GM10248 (cell line): ENCODE measurements around the gene GPR17.

Experiments
- CTCF ChIA-PET: fragments of 300-600 bp; sonication (Branson Sonifier 250); formaldehyde crosslinking; extraction: SDS; loops from one replicate; lab custom pipeline; 2021; ENCODE audit warnings: antibody characterized with exemption; lab: Yijun Ruan, JAX
- POLR2A ChIA-PET: fragments of 350-650 bp; sonication (Branson Sonifier 250); formaldehyde crosslinking; extraction: SDS; loops from one replicate; lab custom pipeline; 2020; ENCODE audit warnings: antibody characterized with exemption; lab: Yijun Ruan, JAX
- DNase-seq: peaks from one replicate; pipeline ENCODE4 v3.0.0; 2012; ENCODE audit errors: extremely low spot score
- CTCF ChIP-seq: IDR thresholded peaks from 2 replicates; pipeline ENCODE4 v1.5.1; 2012; ENCODE audit warnings: mild to moderate bottlenecking, low read depth; ENCODE audit errors: extremely low read depth, missing control alignments, control extremely low read depth

Gene GPR17

GRCh38 chr2:127635380-127636237, 10.3 kb upstream of the GPR17 start:
- ChIA-PET CTCF (interaction anchor here (1.5 kb wide), 1 partner anchor 14 kb away, joined by 5 read pairs; no protein-coding TSS in a partner anchor), POLR2A (no interaction called here)
- TF ChIP-seq CTCF, result no peak
- no peak for DNase-seq

GRCh38 chr2:127636248-127637235, 9.4 kb upstream of the GPR17 start:
- POLR2A ChIA-PET, result no interaction called here

GRCh38 chr2:127637236-127637630, 8.7 kb upstream of the GPR17 start:
- TF ChIP-seq CTCF, result no peak
- DNase-seq, result no peak
- CTCF ChIA-PET, result interaction anchor here (1.1 to 1.9 kb wide), 4 partner anchors 9 to 47 kb away, joined by 3 to 8 read pairs (median 5); no protein-coding TSS in a partner anchor
- POLR2A ChIA-PET, result no interaction called here

More at GRCh38 chr2:127636248-127637235, 9.4 kb upstream of the GPR17 start:
- no peak for DNase-seq
- CTCF ChIA-PET, result interaction anchor here (1.5 to 1.9 kb wide), 4 partner anchors 8 to 45 kb away, joined by 5 to 8 read pairs (median 5); no protein-coding TSS in a partner anchor
- TF ChIP-seq CTCF, result no peak

- DNase-seq, result no peak
- TF ChIP-seq CTCF, result no peak
- CTCF ChIA-PET, result interaction anchor here (1.1 to 2.8 kb wide), 6 partner anchors 10 to 47 kb away, joined by 3 to 18 read pairs (median 6); no protein-coding TSS in a partner anchor
- POLR2A ChIA-PET, result no interaction called here
Measured at GRCh38 chr2:127637725-127638252, 8.2 kb upstream of the GPR17 start.

- CTCF ChIA-PET, result interaction anchor here (1.1 to 3.7 kb wide), 6 partner anchors 10 to 48 kb away, joined by 3 to 28 read pairs (median 10); no protein-coding TSS in a partner anchor
- TF ChIP-seq CTCF, result no peak
- POLR2A ChIA-PET, result interaction anchor here (0.6 kb wide), 1 partner anchor 245 kb away, joined by 3 read pairs; no protein-coding TSS in a partner anchor
- no peak for DNase-seq
Measured at GRCh38 chr2:127638361-127639110, 7.4 kb upstream of the GPR17 start.
